HepG2 (cell line): ENCODE data around the gene UTRN. TPM values are rescaled to one million over a fixed set of nuclear protein-coding genes. Genes with fewer than 3 reads are reported as not detected.

ENCODE experiments used
- AKAP8 ChIP-seq: sonication (generic); formaldehyde crosslinking; IDR thresholded peaks from 2 replicates; pipeline ENCODE4 v1.5.1; 2020; ENCODE audit warnings: mild to moderate bottlenecking, missing genetic modification reagents
- ARHGAP35 ChIP-seq: sonication (generic); formaldehyde crosslinking; IDR thresholded peaks from 2 replicates; pipeline ENCODE4 v1.9.0; 2022; ENCODE audit warnings: mild to moderate bottlenecking, inconsistent platforms, moderate library complexity, missing genetic modification reagents, borderline replicate concordance
- BORCS8-MEF2B ChIP-seq: sonication (generic); formaldehyde crosslinking; IDR thresholded peaks from 2 replicates; pipeline ENCODE4 v1.8.0; 2022; ENCODE audit warnings: mild to moderate bottlenecking, missing genetic modification reagents
- HMG20A ChIP-seq: IDR thresholded peaks from 2 replicates; pipeline ENCODE4 v1.6.1; 2016; ENCODE audit warnings: borderline replicate concordance
- ISL2 ChIP-seq: sonication (generic); formaldehyde crosslinking; IDR thresholded peaks from 2 replicates; pipeline ENCODE4 v1.5.0; 2020; ENCODE audit warnings: missing genetic modification reagents
- KLF9 ChIP-seq: IDR thresholded peaks from 2 replicates; pipeline ENCODE4 v1.6.1; 2016; ENCODE audit warnings: low read depth
- MLLT10 ChIP-seq: sonication (generic); formaldehyde crosslinking; IDR thresholded peaks from 2 replicates; pipeline ENCODE4 v1.4.0; 2020; ENCODE audit warnings: missing genetic modification reagents
- RELA ChIP-seq: sonication (generic); formaldehyde crosslinking; IDR thresholded peaks from 2 replicates; pipeline ENCODE4 v1.4.0; 2020; ENCODE audit warnings: missing genetic modification reagents
- SAFB2 ChIP-seq: sonication (generic); formaldehyde crosslinking; IDR thresholded peaks from 2 replicates; pipeline ENCODE4 v1.5.1; 2020; ENCODE audit warnings: missing genetic modification reagents, low read depth, mild to moderate bottlenecking, borderline replicate concordance
- ZBTB1 ChIP-seq: sonication (generic); formaldehyde crosslinking; IDR thresholded peaks from 2 replicates; pipeline ENCODE4 v1.4.0; 2020; ENCODE audit warnings: missing genetic modification reagents, borderline replicate concordance
- ZNF550 ChIP-seq: sonication (generic); formaldehyde crosslinking; IDR thresholded peaks from 2 replicates; pipeline ENCODE4 v1.4.0; 2020; ENCODE audit warnings: mild to moderate bottlenecking, missing genetic modification reagents, borderline replicate concordance
- polyA plus RNA-seq, 8 experiments: library from polyadenylated mRNA; depleted of rRNA in 3 of 8; stranded (reverse) in 7 of 8; unstranded in 1 of 8; fragments of >200 nt; fragmentation: Illumina TruSeq in 4 of 8; extraction: Trizol in 4 of 8; gene quantifications; 2 replicates each; pipeline versions ENCODE4 v1.2.1 to v1.2.3, GENCODE V29; 2011 to 2016; ENCODE audit warnings: low read depth in 4 of 8, missing spikeins in 1 of 8, mixed read lengths in 1 of 8; ENCODE audit not compliant: insufficient read depth in 1 of 8
- total RNA-seq, 5 experiments: library from RNA; depleted of rRNA; stranded (reverse); fragments of >200 nt; fragmentation: Illumina TruSeq; extraction: Trizol; gene quantifications; 2 replicates each; pipeline ENCODE4 v1.2.3, GENCODE V29; 2016; ENCODE audit warnings: low read depth in 1 of 5
- TF ChIP-seq, protein P1 (sequence below): fragments of 450-650 bp; IDR thresholded peaks from 2 replicates; pipeline ENCODE4 v1.6.1; 2017; ENCODE audit warnings: mild to moderate bottlenecking
- TF ChIP-seq, protein P2 (sequence below): sonication (generic); formaldehyde crosslinking; IDR thresholded peaks from 2 replicates; pipeline ENCODE4 v1.4.0; 2020; ENCODE audit warnings: missing genetic modification reagents
- TF ChIP-seq, protein P3 (sequence below): sonication (generic); formaldehyde crosslinking; IDR thresholded peaks from 2 replicates; pipeline ENCODE4 v1.4.0; 2020; ENCODE audit warnings: missing genetic modification reagents

UTRN gene
- total and polyA plus RNA-seq, 2 of the 13 experiments (the other 11 are each of a cell fraction or from before 2014, with no cell fraction given), result 102 to 116 TPM

DNA sequence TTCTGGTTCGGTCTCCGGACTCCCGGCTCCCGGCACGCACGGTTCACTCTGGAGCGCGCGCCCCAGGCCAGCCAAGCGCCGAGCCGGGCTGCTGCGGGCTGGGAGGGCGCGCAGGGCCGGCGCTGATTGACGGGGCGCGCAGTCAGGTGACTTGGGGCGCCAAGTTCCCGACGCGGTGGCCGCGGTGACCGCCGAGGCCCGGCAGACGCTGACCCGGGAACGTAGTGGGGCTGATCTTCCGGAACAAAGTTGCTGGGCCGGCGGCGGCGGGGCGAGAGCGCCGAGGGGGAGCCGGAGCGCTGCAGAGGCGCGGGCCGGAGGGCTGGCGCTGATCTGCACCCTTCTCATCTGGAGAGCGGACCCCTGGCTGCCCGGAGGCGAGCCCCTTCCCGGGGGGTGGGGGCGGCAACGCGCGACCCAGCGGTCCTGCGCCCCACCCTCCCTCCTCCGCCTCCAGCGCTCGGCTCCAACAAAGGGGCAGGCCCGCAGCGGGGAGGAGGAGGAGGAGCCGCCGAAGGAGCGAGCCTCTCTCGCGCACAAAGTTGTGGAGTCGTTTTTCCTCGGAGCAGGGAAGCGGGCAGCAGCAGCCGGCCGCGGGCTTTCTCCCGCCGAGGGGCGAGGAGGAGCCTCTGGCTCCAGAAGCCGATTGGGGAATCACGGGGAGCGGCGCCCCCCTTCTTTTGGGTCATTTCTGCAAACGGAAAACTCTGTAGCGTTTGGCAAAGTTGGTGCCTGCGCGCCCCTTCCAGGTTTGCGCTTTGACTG, at the start of gene UTRN (continued):
- TF ChIP-seq SAFB2 (CRISPR knock-in tag), result 0 out of 2 replicates have a peak, but pooled peaks have one; percentile 59
- peak; percentile 97; the same call in 1 of the 2 replicates for TF ChIP-seq ARHGAP35
- TF ChIP-seq KLF9 (CRISPR knock-in tag), result no peak
- TF ChIP-seq ZNF550 (CRISPR knock-in tag), result no peak
- TF ChIP-seq ISL2 (CRISPR knock-in tag), result peak; percentile 50; the same call in 1 of the 2 replicates
- peak; percentile 91 for TF ChIP-seq BORCS8-MEF2B (CRISPR knock-in tag)
- peak; percentile 78; the same call in 1 of the 2 replicates for TF ChIP-seq RELA
- TF ChIP-seq, protein P1, sequence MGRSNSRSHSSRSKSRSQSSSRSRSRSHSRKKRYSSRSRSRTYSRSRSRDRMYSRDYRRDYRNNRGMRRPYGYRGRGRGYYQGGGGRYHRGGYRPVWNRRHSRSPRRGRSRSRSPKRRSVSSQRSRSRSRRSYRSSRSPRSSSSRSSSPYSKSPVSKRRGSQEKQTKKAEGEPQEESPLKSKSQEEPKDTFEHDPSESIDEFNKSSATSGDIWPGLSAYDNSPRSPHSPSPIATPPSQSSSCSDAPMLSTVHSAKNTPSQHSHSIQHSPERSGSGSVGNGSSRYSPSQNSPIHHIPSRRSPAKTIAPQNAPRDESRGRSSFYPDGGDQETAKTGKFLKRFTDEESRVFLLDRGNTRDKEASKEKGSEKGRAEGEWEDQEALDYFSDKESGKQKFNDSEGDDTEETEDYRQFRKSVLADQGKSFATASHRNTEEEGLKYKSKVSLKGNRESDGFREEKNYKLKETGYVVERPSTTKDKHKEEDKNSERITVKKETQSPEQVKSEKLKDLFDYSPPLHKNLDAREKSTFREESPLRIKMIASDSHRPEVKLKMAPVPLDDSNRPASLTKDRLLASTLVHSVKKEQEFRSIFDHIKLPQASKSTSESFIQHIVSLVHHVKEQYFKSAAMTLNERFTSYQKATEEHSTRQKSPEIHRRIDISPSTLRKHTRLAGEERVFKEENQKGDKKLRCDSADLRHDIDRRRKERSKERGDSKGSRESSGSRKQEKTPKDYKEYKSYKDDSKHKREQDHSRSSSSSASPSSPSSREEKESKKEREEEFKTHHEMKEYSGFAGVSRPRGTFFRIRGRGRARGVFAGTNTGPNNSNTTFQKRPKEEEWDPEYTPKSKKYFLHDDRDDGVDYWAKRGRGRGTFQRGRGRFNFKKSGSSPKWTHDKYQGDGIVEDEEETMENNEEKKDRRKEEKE, result no peak
- TF ChIP-seq AKAP8 (CRISPR knock-in tag), result peak; percentile 62
- no peak; the same call in 1 of the 2 replicates for TF ChIP-seq ZBTB1 (CRISPR knock-in tag)
- peak; percentile 36; the same call in 1 of the 2 replicates for TF ChIP-seq HMG20A (CRISPR knock-in tag)
- TF ChIP-seq, protein P2, sequence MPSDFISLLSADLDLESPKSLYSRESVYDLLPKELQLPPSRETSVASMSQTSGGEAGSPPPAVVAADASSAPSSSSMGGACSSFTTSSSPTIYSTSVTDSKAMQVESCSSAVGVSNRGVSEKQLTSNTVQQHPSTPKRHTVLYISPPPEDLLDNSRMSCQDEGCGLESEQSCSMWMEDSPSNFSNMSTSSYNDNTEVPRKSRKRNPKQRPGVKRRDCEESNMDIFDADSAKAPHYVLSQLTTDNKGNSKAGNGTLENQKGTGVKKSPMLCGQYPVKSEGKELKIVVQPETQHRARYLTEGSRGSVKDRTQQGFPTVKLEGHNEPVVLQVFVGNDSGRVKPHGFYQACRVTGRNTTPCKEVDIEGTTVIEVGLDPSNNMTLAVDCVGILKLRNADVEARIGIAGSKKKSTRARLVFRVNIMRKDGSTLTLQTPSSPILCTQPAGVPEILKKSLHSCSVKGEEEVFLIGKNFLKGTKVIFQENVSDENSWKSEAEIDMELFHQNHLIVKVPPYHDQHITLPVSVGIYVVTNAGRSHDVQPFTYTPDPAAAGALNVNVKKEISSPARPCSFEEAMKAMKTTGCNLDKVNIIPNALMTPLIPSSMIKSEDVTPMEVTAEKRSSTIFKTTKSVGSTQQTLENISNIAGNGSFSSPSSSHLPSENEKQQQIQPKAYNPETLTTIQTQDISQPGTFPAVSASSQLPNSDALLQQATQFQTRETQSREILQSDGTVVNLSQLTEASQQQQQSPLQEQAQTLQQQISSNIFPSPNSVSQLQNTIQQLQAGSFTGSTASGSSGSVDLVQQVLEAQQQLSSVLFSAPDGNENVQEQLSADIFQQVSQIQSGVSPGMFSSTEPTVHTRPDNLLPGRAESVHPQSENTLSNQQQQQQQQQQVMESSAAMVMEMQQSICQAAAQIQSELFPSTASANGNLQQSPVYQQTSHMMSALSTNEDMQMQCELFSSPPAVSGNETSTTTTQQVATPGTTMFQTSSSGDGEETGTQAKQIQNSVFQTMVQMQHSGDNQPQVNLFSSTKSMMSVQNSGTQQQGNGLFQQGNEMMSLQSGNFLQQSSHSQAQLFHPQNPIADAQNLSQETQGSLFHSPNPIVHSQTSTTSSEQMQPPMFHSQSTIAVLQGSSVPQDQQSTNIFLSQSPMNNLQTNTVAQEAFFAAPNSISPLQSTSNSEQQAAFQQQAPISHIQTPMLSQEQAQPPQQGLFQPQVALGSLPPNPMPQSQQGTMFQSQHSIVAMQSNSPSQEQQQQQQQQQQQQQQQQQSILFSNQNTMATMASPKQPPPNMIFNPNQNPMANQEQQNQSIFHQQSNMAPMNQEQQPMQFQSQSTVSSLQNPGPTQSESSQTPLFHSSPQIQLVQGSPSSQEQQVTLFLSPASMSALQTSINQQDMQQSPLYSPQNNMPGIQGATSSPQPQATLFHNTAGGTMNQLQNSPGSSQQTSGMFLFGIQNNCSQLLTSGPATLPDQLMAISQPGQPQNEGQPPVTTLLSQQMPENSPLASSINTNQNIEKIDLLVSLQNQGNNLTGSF (CRISPR knock-in tag), result 0 out of 2 replicates have a peak, but pooled peaks have one; percentile 55
- TF ChIP-seq, protein P3, sequence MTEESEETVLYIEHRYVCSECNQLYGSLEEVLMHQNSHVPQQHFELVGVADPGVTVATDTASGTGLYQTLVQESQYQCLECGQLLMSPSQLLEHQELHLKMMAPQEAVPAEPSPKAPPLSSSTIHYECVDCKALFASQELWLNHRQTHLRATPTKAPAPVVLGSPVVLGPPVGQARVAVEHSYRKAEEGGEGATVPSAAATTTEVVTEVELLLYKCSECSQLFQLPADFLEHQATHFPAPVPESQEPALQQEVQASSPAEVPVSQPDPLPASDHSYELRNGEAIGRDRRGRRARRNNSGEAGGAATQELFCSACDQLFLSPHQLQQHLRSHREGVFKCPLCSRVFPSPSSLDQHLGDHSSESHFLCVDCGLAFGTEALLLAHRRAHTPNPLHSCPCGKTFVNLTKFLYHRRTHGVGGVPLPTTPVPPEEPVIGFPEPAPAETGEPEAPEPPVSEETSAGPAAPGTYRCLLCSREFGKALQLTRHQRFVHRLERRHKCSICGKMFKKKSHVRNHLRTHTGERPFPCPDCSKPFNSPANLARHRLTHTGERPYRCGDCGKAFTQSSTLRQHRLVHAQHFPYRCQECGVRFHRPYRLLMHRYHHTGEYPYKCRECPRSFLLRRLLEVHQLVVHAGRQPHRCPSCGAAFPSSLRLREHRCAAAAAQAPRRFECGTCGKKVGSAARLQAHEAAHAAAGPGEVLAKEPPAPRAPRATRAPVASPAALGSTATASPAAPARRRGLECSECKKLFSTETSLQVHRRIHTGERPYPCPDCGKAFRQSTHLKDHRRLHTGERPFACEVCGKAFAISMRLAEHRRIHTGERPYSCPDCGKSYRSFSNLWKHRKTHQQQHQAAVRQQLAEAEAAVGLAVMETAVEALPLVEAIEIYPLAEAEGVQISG (CRISPR knock-in tag), result peak; percentile 90
- no peak for TF ChIP-seq MLLT10
